Measurements from ENCODE around the gene SPATA33. TPM values are rescaled to one million over a fixed set of nuclear protein-coding genes. Genes with fewer than 3 reads are reported as not detected.

SPATA33 gene
- total RNA-seq, 2 experiments from 2014 or later = 9.8 to 11.6 TPM

Other genes with a start within 250 kb of the SPATA33 start
- 100 to 1,000 TPM; 213 to 217 TPM for gene ANKRD11, start 167.3 kb upstream of the SPATA33 start, total RNA-seq
- 100 to 1,000 TPM; 112 to 113 TPM for gene SPG7, start 149.4 kb upstream of the SPATA33 start, total RNA-seq
- 1,000 to 10,000 TPM; 2,631 to 2,711 TPM for gene RPL13, start 97.2 kb upstream of the SPATA33 start, total RNA-seq
- 1 to 10 TPM; 3.9 to 4.3 TPM for gene CPNE7, start 82.1 kb upstream of the SPATA33 start, total RNA-seq
- not detected for gene DPEP1, start 44.2 kb upstream of the SPATA33 start, total RNA-seq
- 10 to 100 TPM; 88.1 to 96.3 TPM for gene CHMP1A, start 128 bp upstream of the SPATA33 start, total RNA-seq
- 100 to 1,000 TPM; 103 to 104 TPM for gene CDK10, start 28.9 kb downstream of the SPATA33 start, total RNA-seq
- 1 to 10 TPM; 7.6 to 8.0 TPM for gene SPATA2L, start 43.9 kb downstream of the SPATA33 start, total RNA-seq
- gene VPS9D1, start 63.1 kb downstream of the SPATA33 start, total RNA-seq = 10 to 100 TPM; 10.3 to 12.8 TPM
- 100 to 1,000 TPM in 1 of 2 experiments, 10 to 100 TPM in 1; 98.0 to 107 TPM for gene ZNF276, start 63.7 kb downstream of the SPATA33 start, total RNA-seq
- 10 to 100 TPM; 86.9 to 97.2 TPM for gene FANCA, start 158.8 kb downstream of the SPATA33 start, total RNA-seq
- 1 to 10 TPM; 1.5 to 1.8 TPM for gene SPIRE2, start 170.6 kb downstream of the SPATA33 start, total RNA-seq
- 100 to 1,000 TPM; 218 to 243 TPM for gene TCF25, start 215.8 kb downstream of the SPATA33 start, total RNA-seq